HepG2 (cell line): ENCODE data around the gene C4orf36. TPM values are rescaled to one million over a fixed set of nuclear protein-coding genes. Genes with fewer than 3 reads are reported as not detected.

Experiments
- ATAC-seq: fragments of 200-7000 bp; cut with Tn5 transposase; 3 replicates; pipeline ENCODE4 v1.9.1; 2020; ENCODE audit warnings: mild to moderate bottlenecking, moderate library complexity
- BruUV-seq: library from RNA; stranded (reverse); fragments of 400-500 nt; replicated peaks from 2 replicates; lab custom pipeline; 2021; lab: Mats Ljungman, UMichigan
- CTCF ChIA-PET: fragments of 300-600 bp; formaldehyde crosslinking; extraction: SDS; loops from one replicate; lab custom pipeline; 2021; ENCODE audit warnings: low total read pairs, inconsistent platforms, low intra/inter-chr PET ratio; lab: Yijun Ruan, JAX
- POLR2A ChIA-PET: fragments of 350-600 bp; sonication (Branson Sonifier 250); formaldehyde crosslinking; loops from one replicate; lab custom pipeline; 2020; ENCODE audit warnings: antibody characterized with exemption, inconsistent platforms; lab: Yijun Ruan, JAX
- DNase-seq: peaks from one replicate; pipeline ENCODE4 v3.0.0-alpha.2; 2015; ENCODE audit warnings: low spot score
- FAIRE-seq: peaks from 3 replicates; lab custom pipeline; 2011; peaks lifted over from hg19 to GRCh38; lab: Jason Lieb, UNC
- H2AFZ ChIP-seq: one replicate; pipeline ENCODE4 v1.6.1; 2011; ENCODE audit warnings: low read length, inconsistent platforms
- H3K27ac ChIP-seq: fragments of 300-600 bp; 3 replicates; pipeline ENCODE4 v1.8.0; 2011; ENCODE audit warnings: mixed run types, mild to moderate bottlenecking, mixed read lengths, low read length, inconsistent platforms; ENCODE audit not compliant: insufficient read depth; ENCODE audit errors: extremely low read length
- H3K27me3 ChIP-seq, 2 experiments: fragments of 200-600 bp in 1 of 2; 2 replicates in 1 of 2; 3 replicates in 1 of 2; pipeline versions ENCODE4 v1.6.0 to v1.8.0; 2011; ENCODE audit warnings: low read length in 2 of 2, mild to moderate bottlenecking in 2 of 2, moderate library complexity in 2 of 2, inconsistent platforms in 1 of 2; ENCODE audit not compliant: insufficient read depth in 2 of 2, control insufficient read depth in 1 of 2
- H3K36me3 ChIP-seq, 2 experiments: fragments of 200-600 bp in 1 of 2; replicated peaks in 1 of 2; 2 replicates in 1 of 2; 3 replicates in 1 of 2; pipeline versions ENCODE4 v1.5.1 to v1.8.0; 2011; ENCODE audit warnings: low read length in 2 of 2, inconsistent platforms in 1 of 2; ENCODE audit not compliant: insufficient read depth in 2 of 2, control insufficient read depth in 1 of 2
- H3K4me1 ChIP-seq: 2 replicates; pipeline ENCODE4 v1.5.1; 2012; ENCODE audit warnings: low read length, inconsistent platforms; ENCODE audit not compliant: insufficient read depth
- H3K4me2 ChIP-seq: 2 replicates; pipeline ENCODE4 v1.6.0; 2011; ENCODE audit warnings: low read depth, low read length, inconsistent platforms
- H3K4me3 ChIP-seq, 3 experiments: fragments of 200-600 bp in 1 of 3; sonication (generic), shearing (Covaris generic) in 1 of 3; replicated peaks in 1 of 3; 2 replicates each; pipeline ENCODE4 v1.5.1; 2011 to 2016; ENCODE audit warnings: low read length in 3 of 3, inconsistent platforms in 2 of 3, low read depth in 2 of 3, mild to moderate bottlenecking in 2 of 3, control low read depth in 1 of 3, mixed read lengths in 1 of 3; ENCODE audit not compliant: insufficient read depth in 1 of 3
- H3K79me2 ChIP-seq: one replicate; pipeline ENCODE4 v1.6.1; 2011; ENCODE audit warnings: low read length, inconsistent platforms; ENCODE audit not compliant: insufficient read depth
- H3K9ac ChIP-seq: 2 replicates; pipeline ENCODE4 v1.6.0; 2011; ENCODE audit warnings: mild to moderate bottlenecking, low read depth, low read length, inconsistent platforms; ENCODE audit not compliant: insufficient read depth
- H3K9me3 ChIP-seq: 2 replicates; pipeline ENCODE4 v1.5.1; 2012; ENCODE audit warnings: mild to moderate bottlenecking, low read length
- H4K20me1 ChIP-seq: 2 replicates; pipeline ENCODE4 v1.6.0; 2011; ENCODE audit warnings: inconsistent platforms, mild to moderate bottlenecking, low read length, moderate library complexity; ENCODE audit not compliant: insufficient read depth
- BCL6 ChIP-seq: IDR thresholded peaks from 2 replicates; pipeline ENCODE4 v1.6.1; 2016; ENCODE audit warnings: missing genetic modification reagents, missing compliant biosample characterization
- CEBPG ChIP-seq: IDR thresholded peaks from 2 replicates; pipeline ENCODE4 v1.6.1; 2016
- HMG20A ChIP-seq: IDR thresholded peaks from 2 replicates; pipeline ENCODE4 v1.6.1; 2016; ENCODE audit warnings: borderline replicate concordance
- HNF4A ChIP-seq: sonication (generic); formaldehyde crosslinking; IDR thresholded peaks from 2 replicates; pipeline ENCODE4 v1.4.0; 2020; ENCODE audit warnings: missing genetic modification reagents
- ISL2 ChIP-seq: sonication (generic); formaldehyde crosslinking; IDR thresholded peaks from 2 replicates; pipeline ENCODE4 v1.5.0; 2020; ENCODE audit warnings: missing genetic modification reagents
- KDM5B ChIP-seq: sonication (generic); formaldehyde crosslinking; IDR thresholded peaks from 2 replicates; pipeline ENCODE4 v1.4.0; 2020; ENCODE audit warnings: missing genetic modification reagents, mild to moderate bottlenecking, borderline replicate concordance
- RXRB ChIP-seq: IDR thresholded peaks from 2 replicates; pipeline ENCODE4 v1.6.1; 2016; ENCODE audit warnings: borderline replicate concordance, missing genetic modification reagents, missing compliant biosample characterization
- SKI ChIP-seq: fragments of 450-650 bp; IDR thresholded peaks from one replicate; pipeline ENCODE4 v1.6.1; 2018; ENCODE audit warnings: mild to moderate bottlenecking; ENCODE audit not compliant: partially characterized antibody
- SMARCE1 ChIP-seq: fragments of 450-650 bp; IDR thresholded peaks from 2 replicates; pipeline ENCODE4 v1.6.1; 2017; ENCODE audit warnings: borderline replicate concordance
- TAF15 ChIP-seq: fragments of 200-400 bp; formaldehyde crosslinking; IDR thresholded peaks from one replicate; pipeline ENCODE4 v1.6.1; 2018; ENCODE audit warnings: mild to moderate bottlenecking, low read depth, low read length; ENCODE audit not compliant: poor library complexity, severe bottlenecking
- YEATS4 ChIP-seq: sonication (generic); formaldehyde crosslinking; IDR thresholded peaks from 2 replicates; pipeline ENCODE4 v1.4.0; 2020; ENCODE audit warnings: missing genetic modification reagents, borderline replicate concordance
- ZEB1 ChIP-seq: IDR thresholded peaks from 2 replicates; pipeline ENCODE4 v1.6.1; 2012; ENCODE audit warnings: mild to moderate bottlenecking, low read depth, inconsistent platforms; ENCODE audit not compliant: insufficient replicate concordance
- ZNF33A ChIP-seq: sonication (generic); formaldehyde crosslinking; IDR thresholded peaks from 2 replicates; pipeline ENCODE4 v1.5.1; 2020; ENCODE audit warnings: missing genetic modification reagents, mild to moderate bottlenecking, moderate library complexity, borderline replicate concordance
- ZNF749 ChIP-seq: sonication (generic); formaldehyde crosslinking; IDR thresholded peaks from 2 replicates; pipeline ENCODE4 v1.8.0; 2022; ENCODE audit warnings: mild to moderate bottlenecking, missing genetic modification reagents, moderate library complexity, borderline replicate concordance
- WGBS: methylation state at CpG from one replicate; pipeline ENCODE4 v1.1.6; 2017; ENCODE audit warnings: low lambda C conversion rate; 5-methylcytosine and 5-hydroxymethylcytosine counted together
- in situ Hi-C: cut with HindIII; loops from 2 replicates; pipeline ENCODE4 v1.10.0; 2017; ENCODE audit warnings: low pct_unique_long_range_greater_than_20kb; ENCODE audit not compliant: extremely low pct_ligation_motif_present
- intact Hi-C: fragments of 100-400 bp; cut with micrococcal nuclease; formaldehyde crosslinking; loops from one replicate; pipeline ENCODE4 v1.10.0; 2022; ENCODE audit not compliant: unreplicated experiment
- polyA plus RNA-seq, 8 experiments: library from polyadenylated mRNA; depleted of rRNA in 3 of 8; stranded (reverse) in 7 of 8; unstranded in 1 of 8; fragments of >200 nt; fragmentation: Illumina TruSeq in 4 of 8; extraction: Trizol in 4 of 8; gene quantifications; 2 replicates each; pipeline versions ENCODE4 v1.2.1 to v1.2.3, GENCODE V29; 2011 to 2016; ENCODE audit warnings: low read depth in 4 of 8, missing spikeins in 1 of 8, mixed read lengths in 1 of 8; ENCODE audit not compliant: insufficient read depth in 1 of 8
- total RNA-seq, 5 experiments: library from RNA; depleted of rRNA; stranded (reverse); fragments of >200 nt; fragmentation: Illumina TruSeq; extraction: Trizol; gene quantifications; 2 replicates each; pipeline ENCODE4 v1.2.3, GENCODE V29; 2016; ENCODE audit warnings: low read depth in 1 of 5

C4orf36 gene
- total and polyA plus RNA-seq, 2 of the 13 experiments (the other 11 are each of a cell fraction or from before 2014, with no cell fraction given): 0.63 TPM; not detected in 1

GRCh38 chr4:86918539-86919072 is 26.4 kb upstream of the C4orf36 start (continued):
- TF ChIP-seq HNF4A (CRISPR knock-in tag): peak; percentile 61
- TF ChIP-seq SMARCE1: no peak
- TF ChIP-seq CEBPG (CRISPR knock-in tag): peak; percentile 43; the same call in 1 of the 2 replicates
- TF ChIP-seq HMG20A (CRISPR knock-in tag): 0 out of 2 replicates have a peak, but pooled peaks have one; percentile 16
- no peak for TF ChIP-seq TAF15
- 0 out of 2 replicates have a peak, but pooled peaks have one; percentile 46 for TF ChIP-seq BCL6 (CRISPR knock-in tag)
- no peak for TF ChIP-seq ISL2 (CRISPR knock-in tag)
- no peak for TF ChIP-seq ZNF33A
- peak; percentile 50 for TF ChIP-seq RXRB (CRISPR knock-in tag)
- TF ChIP-seq SKI: peak; percentile 29

- CTCF ChIA-PET: no interaction called here
Measured at GRCh38 chr4:86917212-86918039, 25.2 kb upstream of the C4orf36 start.

More at GRCh38 chr4:86917212-86918039, 25.2 kb upstream of the C4orf36 start:
- Histone ChIP-seq H2AFZ (no peak overlapping the region), H3K27me3 (no peaks in the 10 kb centered on the region), H3K4me3 (no peak overlapping the region), H3K4me2 (no peak overlapping the region), H3K9ac (no peak overlapping the region), H3K4me1 (peaks cover 11% of the 10 kb centered on the region), H3K79me2 (no peaks in the 10 kb centered on the region), H4K20me1 (no peaks in the 10 kb centered on the region), H3K27ac (no peak overlapping the region), H3K9me3 (no peaks in the 10 kb centered on the region), H3K36me3 (no peaks in the 10 kb centered on the region)
- DNase-seq (no peak), ATAC-seq (no peak), FAIRE-seq (no peak)
- intact Hi-C loops (no loop called here), in situ Hi-C loops (no loop called here)
- POLR2A ChIA-PET: no interaction called here
- TF ChIP-seq KDM5B (CRISPR knock-in tag) (no peak), YEATS4 (CRISPR knock-in tag) (no peak), ZEB1 (no peak), ZNF749 (no peak)
- 91% methylated on average over 4 of the region's 4 CpGs for WGBS
- BruUV-seq: no TSS peak
